ENCODE data around the gene MMP24.
A peak's percentile ranks its signal among the peaks of the same experiment; 100 is the strongest.

MMP24 gene

DNA sequence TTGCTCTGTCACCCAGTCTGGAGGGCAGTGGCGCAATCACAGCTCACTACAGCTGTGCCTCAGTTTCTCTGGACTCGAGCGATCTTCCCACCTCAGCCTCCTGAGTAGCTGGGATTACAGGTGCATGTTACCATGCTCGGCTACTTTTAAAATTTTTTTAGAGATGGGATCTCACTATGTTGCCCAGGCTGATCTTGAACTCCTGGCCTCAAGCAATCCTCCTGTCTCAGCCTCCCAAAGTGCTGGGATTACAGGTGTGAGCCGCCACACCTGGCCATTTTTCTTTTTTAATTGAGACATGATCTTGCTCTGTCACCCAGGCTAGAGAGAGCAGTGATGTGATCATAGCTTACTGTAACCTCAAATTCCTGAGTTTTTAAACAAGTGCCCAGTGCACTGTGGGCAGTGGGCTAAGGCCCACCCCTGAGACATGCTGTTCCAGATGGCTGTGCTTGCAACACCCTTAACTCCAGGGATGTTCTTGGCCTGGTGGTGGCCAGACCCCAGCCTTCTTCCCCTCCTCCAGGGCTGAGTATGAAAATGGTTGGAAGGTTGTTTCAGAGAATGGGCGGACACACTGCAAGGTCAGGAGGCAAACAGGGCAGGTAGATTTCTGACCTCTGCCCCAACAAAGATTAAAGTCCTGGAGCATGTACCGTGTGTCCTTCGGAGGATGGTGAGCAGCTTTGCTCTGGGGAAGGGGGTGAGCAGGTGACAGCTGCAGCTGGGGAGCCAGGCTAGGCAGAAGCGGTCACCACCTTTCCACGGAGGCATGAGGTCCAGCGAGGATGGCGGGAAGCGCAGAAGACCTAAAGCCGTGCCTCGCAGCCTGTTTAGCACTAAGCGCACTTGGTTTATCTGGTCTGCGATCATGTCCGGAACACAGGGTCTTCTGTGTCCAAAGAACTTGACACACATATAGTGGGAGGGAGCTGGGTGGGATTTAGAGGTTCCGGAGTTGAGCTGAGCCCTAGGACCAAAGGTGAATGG is 67.1 kb downstream of the MMP24 start:
- DNase-seq (ENCODE audit: low spot score), result no peak

DNA sequence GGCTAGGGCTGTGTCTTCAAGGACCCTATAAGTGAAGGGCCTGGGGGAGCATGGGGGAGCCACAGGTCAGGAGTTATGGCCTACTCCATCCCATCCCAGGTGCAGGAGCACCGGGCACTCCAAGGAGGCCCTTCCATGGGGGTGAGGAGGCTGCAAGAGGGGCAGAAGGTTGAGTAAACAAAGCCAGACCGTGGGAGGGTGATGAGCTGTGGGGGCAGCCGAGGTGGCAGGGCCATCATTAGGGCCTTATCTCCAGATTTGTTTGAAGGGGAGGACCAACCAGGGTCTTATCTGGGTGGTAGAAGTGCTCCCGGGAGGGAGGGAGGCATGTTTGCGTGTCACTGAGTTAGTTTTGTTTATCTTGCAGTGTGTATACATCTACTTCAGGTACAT is 67.8 kb downstream of the MMP24 start:
- DNase-seq (ENCODE audit: low spot score), result no peak

DNA sequence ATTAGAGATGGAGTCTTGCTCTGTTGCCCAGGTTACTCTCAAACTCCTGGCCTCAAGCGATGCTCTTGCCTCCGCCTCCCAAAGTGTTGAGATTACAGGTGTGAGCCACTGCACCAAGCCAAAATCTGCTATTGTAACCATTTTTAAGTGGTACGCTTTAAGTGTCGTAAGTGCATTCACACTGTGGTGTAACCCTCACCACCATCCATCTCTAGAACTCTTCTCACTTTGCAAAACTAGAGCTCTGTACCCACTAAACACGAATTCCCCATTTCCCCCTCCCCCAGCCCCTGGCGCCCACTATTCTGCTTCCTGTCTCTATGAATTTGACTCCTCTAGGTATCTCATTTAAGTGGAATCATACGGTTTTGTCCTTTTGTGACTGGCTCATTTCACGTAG is 68.6 kb downstream of the MMP24 start:
- DNase-seq (ENCODE audit: low spot score), result no peak

DNA sequence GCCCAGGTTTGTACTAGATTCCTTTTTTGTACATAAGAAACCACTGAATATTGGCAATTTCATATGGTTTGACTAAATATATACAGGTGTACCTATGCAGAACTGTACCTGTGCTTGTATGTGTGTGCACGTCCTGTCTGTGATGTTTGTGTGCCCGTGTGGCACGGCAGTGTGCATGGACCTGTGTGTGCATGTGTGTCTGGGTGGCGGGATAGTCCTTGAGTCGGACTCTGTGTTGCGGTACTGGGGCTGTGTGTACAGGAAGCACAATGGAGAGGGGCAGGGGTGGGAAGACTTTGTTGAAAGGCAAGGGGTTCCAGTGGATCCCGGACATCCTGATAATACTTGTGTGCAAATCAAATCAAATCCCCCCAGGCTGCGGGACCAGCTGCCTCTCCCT is 69.2 kb downstream of the MMP24 start:
- no peak for DNase-seq (ENCODE audit: low spot score)

DNA sequence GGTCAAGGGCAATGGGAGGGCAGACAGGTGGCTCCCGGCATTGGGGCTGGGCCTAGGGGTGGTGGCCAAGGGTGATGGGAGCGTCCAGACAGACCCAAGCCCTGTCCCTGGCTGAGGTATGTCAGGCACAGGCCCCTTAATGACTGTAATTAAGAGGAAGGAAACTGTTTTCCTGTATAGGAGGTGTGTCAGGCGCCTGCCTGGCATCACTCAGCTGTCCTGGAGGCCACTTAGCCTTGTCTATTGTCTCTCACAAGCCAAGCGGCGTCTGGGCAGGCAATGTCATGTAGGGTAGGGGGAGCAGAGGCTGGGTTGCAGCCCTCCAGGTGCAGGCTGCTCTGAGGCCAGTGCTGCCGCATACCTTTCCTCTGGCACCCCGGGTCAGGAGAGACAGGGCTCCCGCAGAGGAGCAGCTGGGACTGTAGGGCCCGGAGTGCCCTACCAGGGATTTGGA is 69.6 kb downstream of the MMP24 start:
- DNase-seq (ENCODE audit: low spot score), result no peak

DNA sequence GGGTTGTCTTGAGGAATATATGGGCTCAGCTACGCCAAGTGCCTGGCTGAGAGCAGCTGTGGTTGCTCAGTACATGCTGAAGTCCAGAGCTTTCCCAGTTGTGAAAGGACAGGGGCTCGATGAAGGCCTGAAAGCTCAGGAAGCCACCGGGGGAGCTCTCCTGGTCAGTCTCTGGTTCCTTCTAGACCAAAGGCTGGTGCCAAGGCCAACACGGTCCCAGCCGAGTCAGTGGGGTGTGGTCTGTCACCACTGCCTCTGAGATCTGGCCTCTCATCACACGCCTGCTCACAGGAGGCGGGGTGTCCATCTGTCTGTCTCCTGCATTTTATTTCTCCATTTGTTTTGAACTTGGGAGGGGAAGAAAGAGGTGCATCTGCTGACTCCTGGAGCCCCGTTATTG is 70.7 kb downstream of the MMP24 start:
- DNase-seq (ENCODE audit: low spot score), result no peak

DNA sequence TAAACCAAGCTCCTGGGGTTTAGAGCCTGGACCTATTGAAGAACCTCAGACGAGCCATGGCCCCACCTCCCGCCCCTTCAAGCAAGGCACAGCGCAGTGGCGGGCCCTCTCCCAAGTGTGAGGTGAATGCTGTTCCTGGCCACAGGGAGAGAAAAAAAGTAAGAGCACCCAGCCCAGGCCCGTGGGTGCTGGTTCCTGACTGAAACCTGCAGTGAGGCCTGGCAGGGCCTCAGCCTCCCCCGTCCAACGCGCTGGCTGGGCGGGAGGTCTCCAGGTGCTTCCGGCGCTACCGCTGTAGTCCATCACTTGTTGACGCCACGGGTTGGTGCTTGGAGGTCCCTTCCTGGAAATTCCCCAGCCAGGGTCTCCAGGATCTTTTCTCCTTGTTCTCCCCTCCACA is 71.2 kb downstream of the MMP24 start:
- DNase-seq (ENCODE audit: low spot score), result no peak

DNA sequence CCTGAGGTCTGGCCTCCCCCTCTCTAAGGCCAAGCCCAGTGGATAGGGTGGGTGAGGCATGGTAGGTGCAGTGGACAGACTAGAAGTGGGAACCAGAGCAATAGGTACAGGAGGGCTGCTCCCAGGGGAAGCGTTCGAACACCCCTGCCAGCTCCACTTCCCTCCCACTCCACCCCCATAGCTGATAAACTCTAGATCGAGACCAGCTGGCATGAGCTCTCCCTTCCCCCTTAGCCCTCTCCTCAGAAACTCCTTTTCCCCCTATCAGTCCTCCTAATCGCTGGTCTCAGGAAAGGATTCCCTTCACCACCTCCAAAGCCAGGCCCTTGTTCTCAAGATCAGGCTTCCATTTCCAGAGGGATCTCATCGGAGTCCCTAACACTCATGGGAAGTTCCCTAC is 71.8 kb downstream of the MMP24 start:
- DNase-seq (ENCODE audit: low spot score), result no peak

DNA sequence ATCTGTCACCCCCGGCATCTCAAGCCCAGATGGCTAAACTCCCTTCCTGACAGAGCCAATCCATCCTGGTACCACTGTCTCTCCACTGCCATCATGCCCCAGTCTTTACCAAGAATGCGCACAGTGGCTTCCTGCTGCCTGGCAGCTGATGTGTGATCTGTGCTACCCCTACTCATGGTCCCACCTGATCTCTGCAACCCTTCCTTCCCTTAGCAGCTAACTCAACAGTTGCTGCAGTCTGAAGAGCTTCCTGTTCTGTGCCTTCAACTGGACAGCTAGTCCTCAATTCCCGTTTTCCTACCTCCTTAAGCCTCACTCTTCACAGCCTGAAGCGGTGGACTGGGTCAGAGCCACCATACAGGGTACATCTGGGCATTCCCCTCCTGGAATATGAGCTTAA is 73.3 kb downstream of the MMP24 start:
- no peak for DNase-seq (ENCODE audit: low spot score)

DNA sequence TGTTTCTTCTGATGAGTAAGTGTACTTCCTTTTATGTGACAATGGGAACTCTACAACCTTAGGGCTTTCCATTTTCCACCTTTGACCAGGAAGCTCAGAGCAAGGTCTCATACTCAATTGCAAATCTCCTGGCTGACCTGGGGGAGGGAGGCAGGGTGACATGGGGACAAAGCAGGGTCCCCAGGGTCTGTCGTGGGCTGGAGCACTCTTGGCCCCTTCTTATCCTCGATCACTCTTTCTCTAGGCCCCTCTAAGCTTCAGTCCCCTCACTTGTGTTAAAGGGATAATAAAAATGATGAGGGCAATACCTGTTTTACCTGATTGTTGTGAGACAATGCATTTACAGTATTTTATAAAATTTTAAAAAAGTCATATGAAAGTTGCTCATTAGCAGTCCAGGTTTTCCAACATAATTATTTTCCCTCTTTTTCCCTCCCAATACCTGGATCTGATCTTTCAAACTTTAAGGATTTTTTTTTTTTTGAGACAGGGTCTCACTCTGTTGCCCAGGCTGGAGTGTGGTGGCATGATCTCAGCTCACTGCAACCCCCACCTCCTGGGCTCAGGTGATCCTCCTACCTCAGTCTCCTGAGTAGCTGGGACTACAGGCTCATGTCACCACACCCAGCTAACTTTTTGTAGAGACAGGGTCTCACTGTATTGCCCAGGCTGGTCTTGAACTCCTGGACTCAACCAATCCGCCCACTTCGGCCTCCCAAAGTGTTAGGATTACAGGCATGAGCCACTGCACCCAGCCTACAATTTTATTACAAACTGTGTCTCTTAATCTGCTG is 74.2 kb downstream of the MMP24 start:
- DNase-seq (ENCODE audit: low spot score), result no peak

DNA sequence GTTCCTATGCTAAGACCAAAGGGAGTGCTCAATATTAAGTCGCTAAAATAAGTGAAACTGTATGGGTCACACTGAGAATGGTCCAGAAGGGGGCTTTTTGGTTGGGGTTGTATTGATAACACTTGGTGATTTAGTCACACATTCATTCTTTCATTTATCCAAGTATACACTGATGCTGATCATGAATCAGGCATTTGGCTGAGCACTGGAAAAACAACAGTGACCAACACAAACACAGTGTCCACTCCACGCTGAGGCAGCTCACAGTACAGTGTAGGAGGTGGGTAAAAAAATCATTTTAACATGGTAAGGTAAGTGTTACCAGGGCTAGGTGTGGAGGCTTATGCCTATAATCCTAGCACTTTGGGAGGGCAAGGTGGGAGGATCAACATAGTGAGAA is 74.9 kb downstream of the MMP24 start:
- DNase-seq (ENCODE audit: low spot score), result no peak

DNA sequence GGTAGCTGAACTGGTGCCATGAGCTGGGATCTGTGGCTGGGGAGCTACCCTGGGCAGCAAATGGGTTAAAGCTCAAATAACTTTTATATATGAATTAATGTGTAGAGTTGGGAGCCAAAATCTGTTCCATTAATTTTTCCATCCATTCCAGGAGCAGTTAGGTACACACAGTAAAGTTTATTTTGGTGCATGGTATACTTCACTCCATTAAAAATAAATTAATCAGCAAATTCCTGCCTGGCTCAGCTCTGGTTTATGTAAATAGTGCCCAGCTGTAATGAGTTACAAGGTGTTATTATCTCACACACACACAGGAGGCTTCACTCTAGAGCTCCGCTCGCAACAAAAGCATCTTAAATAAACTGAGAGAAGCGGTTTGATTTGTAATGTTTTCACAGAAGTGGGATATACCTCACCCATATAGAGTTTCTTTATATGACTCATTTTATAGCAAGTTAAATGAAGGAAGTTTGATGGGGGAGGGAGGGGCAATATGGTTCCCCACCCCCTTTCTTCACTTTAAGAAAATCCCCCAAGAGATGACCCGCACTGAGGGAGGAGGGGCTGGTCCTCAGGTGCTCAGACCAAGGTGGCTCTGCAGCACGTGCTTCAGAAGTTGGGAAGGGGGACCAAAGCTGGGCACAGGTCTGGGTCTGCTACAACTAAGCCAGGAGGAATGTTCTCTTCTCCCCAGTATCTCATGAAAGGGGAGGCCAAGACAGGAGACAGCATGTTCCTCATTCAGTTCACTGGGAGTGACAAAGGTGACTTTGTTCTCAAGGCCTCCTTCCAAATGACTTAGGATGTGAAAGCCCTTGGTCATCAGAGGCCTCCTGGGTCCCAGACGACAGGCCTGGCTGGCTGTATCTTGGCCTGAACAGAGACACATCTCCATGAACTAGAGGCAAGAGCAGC is 76.2 kb downstream of the MMP24 start:
- no peak for DNase-seq (ENCODE audit: low spot score)

DNA sequence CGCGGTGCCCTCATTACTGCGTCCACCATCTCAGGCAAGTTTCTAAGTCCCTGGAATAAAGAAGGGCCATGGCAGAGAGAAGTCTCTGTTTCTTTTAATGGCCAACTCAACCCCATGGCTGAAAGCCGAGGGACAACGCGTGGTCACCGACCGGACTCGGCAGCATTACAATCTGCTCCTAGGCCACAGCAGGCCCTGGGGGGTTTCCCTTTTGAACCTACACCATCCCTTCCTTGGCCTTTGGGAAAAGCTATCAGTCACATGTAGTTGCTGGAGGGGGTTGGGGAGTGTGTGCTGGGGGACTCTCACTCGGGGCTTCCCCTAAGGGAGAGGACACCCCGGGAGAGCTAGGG is 76.9 kb downstream of the MMP24 start:
- DNase-seq (ENCODE audit: low spot score), result no peak

DNA sequence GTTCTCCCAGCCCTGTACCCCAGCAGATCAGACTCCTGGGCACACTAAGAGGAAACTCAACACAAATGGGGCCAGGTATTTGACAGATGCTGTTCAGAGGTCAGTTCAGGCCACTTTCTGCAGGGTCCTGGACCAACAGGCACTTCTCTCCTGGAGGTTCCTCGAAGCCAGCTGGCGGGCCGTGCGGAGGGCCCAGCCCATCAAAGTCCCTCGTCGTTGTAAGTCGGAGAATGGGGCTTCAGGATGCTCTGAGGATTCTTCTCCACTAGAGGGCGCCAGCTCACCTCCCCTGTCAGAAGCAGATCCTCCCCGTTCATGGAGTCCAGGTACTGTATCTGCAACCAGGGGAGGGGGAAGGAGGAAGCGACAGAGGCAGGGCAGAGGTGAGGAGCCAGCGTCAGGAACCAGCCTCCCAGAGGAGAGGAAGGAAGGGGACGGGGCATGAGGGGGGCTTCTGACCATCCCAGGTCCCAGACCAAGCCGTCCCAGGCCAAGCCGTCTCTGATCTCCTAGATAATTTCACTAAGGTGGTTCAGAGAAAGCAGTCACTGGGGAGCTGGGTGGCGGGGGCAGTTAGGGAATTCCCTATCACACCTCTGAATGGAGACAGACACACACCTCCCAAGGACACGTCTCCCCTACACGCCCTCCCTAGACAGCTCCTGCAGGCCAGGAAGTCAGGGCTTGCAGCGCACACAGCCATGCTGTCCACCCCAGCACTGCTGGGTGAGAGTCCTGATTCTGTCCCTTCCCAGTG is 77.4 kb downstream of the MMP24 start:
- DNase-seq (ENCODE audit: low spot score), result peak; percentile 87

DNA sequence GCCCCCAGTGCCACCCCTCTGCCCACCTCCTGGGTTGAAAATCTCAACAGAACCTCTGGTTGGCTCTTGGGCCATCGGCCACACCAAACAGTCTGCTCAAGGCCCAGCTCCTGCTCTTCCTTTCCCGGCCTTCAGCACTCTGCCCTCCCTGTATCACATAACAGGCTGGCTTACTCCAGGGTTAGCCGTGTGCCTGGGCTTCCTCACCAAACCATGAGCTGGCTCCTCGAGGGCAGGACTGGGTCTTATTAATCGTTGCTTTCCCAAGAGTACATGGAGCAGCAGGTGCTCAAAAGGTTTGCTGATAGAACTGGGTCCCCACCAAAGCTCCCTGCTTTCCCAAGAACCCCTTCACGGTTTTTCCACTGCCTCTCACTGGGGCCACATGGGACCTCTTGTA is 78.5 kb downstream of the MMP24 start:
- no peak for DNase-seq (ENCODE audit: low spot score)

DNA sequence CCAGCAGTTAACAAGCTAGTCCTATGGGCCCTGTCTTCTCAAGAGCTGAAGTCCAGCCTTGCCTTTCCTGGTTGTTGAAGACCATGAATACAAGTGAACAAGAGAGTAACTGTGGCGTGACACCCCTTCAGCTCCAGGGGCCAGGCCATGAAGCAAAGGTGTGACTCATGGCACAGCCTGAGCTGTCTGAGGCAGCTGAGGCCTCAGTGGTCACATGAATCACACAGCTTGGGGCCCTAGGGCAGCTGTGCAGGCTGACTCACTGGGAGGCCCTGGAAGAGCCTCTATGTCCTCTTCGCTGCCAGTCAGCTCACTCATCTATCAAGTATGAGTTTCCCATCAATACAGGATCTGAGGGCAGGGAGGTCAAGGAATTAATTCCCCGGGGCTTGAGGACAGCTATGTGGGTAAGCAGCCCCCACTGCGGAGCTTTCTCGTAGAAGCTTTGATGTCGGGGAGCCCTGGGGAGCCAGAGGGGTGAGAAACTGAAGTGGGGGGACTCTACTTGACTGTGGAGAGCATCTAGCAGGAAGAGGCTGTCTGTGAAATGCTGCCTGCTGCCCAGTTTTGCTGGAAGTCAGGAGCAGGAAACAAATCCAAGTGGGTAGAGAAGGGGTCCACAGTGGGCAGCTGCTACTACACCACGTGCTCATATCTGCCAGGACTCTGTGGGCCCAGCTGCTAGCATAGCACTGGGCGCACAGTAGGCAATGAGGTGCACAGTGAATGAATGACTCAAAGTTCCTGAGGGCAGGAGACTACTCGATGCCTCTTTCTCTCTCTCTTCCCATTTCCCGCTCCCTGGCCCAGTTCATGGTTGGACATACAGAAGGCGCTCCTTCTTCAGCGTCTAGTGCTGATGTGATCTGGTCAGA is 79.4 kb downstream of the MMP24 start:
- DNase-seq (ENCODE audit: low spot score), result no peak

DNA sequence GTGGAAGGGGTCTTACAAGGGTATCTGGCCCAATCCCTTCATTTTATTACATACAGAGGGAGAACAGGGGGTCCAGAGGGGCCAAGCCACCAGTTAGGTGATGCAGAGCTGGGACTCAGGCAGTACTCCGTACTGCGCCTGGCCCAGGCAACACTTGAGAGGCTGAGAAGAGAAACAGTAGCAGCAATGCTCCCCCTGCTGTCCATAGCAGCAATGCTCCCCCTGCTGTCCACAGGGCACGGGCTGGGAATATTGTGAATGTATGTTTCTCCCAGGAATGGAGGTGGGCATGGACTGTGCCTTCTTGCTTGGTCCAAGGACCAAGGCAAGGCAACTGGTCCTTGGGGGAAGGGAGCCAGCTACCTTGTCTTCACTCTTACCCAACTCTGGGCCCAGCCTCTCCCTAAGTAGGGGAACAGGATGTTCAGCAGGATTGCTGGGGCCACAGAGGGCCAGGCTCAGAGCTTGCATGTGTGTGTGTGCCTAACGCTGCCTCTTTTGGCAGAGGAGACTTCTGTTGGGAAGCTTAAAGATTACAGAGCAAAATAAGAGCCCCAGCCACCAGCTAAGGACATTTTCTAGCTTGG is 80.5 kb downstream of the MMP24 start:
- DNase-seq (ENCODE audit: low spot score), result peak; percentile 71

DNA sequence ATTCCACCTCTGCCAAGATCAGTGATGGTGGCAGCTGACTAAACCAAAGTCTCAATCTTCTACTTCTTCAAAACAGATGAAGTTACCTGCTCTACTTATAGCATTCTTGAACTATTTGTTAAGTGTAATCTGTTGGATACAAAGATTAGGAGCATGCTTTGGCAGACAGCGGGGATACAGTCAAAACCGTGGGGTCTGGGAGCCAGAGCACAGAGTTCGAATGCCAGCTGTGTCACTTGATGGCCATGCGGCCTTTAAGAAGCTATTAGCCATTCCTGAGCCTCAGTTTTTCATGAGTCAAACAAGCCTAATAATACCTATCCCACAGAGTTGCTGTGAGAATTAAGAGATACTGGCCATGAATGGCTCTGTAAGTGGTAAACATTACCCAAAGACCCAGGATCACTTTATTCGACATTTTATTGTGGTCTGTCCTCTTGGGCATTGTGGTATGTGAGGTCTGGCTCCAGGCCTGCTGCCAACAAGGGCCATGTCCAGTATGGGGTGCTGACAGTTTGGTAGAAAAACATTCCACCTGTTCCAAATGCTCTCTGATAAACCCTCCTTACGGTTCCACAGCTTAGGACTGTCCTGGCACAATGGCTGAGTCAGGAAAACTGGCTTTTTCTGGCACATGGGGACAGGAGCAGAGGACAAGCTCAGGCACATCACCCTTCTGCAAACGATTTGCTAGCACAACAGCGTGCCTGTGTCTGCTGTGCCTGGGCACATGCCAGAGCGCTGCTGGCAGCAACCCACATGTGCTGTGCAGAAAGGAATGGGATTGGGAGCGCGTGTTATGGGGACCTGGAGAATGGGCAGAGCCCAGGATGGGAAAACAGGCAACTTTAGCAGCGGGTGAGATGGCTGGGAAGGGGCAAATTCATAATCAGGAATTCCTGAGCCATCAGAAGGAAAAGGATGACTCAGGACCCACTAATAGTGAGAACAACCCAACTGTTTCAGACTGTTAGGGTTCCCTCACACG is 81.5 kb downstream of the MMP24 start:
- DNase-seq (ENCODE audit: low spot score), result no peak

DNA sequence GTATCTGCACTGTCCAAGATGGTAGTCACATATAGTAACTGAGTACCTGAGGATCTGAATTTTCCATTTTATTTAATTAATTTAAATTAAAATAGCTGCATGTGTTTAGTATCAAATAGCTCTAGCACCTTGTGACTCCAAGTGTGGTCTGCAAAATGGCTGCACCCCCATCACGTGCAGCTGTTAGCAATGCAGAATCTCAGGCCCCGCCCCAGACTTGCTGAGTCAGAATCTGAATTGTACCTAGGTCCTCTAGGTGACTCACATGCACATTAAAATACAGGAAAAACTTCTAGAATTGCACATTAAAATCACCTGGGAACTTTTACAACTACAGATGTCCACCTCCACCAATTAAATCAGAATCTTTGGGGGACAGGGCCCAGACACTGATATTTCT is 84.9 kb downstream of the MMP24 start:
- DNase-seq (ENCODE audit: low spot score), result no peak

All from ecto neural progenitor cell (in vitro differentiated cells).